Choroid plexus epithelial cell (primary cell): ENCODE data around the gene CPD.

ENCODE experiments used
- DNase-seq: peaks from one replicate; pipeline ENCODE4 v3.0.0-alpha.2; 2010; ENCODE audit warnings: low read depth
- H3K4me3 ChIP-seq: 2 replicates; pipeline ENCODE4 v1.5.1; 2011; ENCODE audit warnings: low read depth, mild to moderate bottlenecking, control low read depth, low read length, moderate library complexity
- TF ChIP-seq, protein P1 (sequence below): conservative IDR thresholded peaks from 2 replicates; pipeline ENCODE4 v1.5.1; 2011; ENCODE audit warnings: low read depth, mild to moderate bottlenecking, control low read depth, inconsistent platforms, low read length, moderate library complexity

The CPD gene

GRCh38 chr17:30503558-30503957 lies 124.8 kb downstream of the CPD start:
- TF ChIP-seq, protein P1, sequence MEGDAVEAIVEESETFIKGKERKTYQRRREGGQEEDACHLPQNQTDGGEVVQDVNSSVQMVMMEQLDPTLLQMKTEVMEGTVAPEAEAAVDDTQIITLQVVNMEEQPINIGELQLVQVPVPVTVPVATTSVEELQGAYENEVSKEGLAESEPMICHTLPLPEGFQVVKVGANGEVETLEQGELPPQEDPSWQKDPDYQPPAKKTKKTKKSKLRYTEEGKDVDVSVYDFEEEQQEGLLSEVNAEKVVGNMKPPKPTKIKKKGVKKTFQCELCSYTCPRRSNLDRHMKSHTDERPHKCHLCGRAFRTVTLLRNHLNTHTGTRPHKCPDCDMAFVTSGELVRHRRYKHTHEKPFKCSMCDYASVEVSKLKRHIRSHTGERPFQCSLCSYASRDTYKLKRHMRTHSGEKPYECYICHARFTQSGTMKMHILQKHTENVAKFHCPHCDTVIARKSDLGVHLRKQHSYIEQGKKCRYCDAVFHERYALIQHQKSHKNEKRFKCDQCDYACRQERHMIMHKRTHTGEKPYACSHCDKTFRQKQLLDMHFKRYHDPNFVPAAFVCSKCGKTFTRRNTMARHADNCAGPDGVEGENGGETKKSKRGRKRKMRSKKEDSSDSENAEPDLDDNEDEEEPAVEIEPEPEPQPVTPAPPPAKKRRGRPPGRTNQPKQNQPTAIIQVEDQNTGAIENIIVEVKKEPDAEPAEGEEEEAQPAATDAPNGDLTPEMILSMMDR: no peak
- no peak for DNase-seq
- H3K4me3 ChIP-seq: no peak overlapping the region

GRCh38 chr17:30505868-30506417 lies 127.2 kb downstream of the CPD start:
- TF ChIP-seq, protein P1: no peak
- H3K4me3 ChIP-seq: no peak overlapping the region
- no peak for DNase-seq

- H3K4me3 ChIP-seq: no peak overlapping the region
- TF ChIP-seq, protein P1: no peak
- no peak for DNase-seq
These were observed 127.8 kb downstream of the CPD start for GRCh38 chr17:30506481-30506880.

DNA sequence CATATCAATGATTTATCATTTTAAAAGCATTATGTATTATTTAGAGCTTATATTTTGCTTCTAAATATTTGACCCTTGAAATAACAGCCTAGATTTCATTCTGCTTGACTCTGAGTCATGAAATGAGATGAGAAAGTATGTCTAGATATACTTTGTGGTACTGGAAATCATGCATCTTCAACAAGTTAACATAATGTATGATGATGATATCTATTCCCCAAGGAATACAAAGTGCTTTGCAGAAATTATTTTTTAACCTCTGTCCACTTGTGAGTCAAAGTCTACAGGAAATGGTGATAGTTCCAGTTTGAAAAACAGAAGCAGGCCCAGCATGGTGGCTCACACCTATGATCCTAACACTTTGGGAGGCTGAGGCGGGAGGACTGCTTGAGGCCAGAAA lies 134.6 kb downstream of the CPD start:
- TF ChIP-seq, protein P1: no peak
- no peak overlapping the region for H3K4me3 ChIP-seq
- DNase-seq: peak; percentile 54

DNA sequence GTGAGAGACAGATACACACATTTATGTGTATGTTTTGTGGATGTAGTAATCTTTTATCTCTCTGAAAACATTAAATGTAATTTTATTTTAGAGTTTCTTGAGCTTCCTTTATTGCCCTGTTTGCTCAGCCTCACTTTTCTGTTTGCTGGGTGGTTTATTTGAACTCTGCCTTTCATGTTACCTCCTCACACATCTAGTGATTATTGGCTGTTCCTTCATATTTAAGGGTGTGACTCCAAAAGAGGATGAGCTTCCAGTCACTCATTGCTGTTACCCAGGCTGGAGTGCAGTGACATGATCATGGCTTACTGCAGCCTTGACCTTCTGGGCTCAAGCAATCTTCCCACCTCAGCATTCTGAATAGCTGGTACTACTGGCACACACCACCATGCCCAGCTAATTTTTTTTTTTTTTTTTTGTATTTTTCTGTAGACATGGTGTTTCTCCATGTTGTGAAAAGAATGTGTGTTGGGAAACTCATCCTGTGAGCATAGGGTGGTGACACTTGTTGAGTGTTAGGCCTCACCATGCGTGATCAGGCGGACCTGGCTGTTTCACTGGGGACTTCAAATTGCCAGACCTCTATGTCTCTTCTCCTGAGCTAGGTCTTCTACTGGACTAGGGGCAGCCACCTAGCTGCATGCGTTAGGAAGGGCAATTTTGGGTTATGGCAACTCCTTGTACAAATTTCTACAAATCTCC lies 136.3 kb downstream of the CPD start:
- TF ChIP-seq, protein P1: no peak
- no peak overlapping the region for H3K4me3 ChIP-seq
- no peak for DNase-seq

- DNase-seq: no peak
- TF ChIP-seq, protein P1: no peak
- H3K4me3 ChIP-seq: no peak overlapping the region
These were observed 139.1 kb downstream of the CPD start for GRCh38 chr17:30517786-30518185.

GRCh38 chr17:30519166-30519565 lies 140.4 kb downstream of the CPD start:
- TF ChIP-seq, protein P1: no peak
- H3K4me3 ChIP-seq: no peak overlapping the region
- no peak for DNase-seq
